GM18505 (cell line): ENCODE data around the gene NTRK2.

Experiments
- ATAC-seq: cut with Tn5 transposase; IDR thresholded peaks from one replicate; pipeline ENCODE4 v1.9.1; 2021; ENCODE audit not compliant: unreplicated experiment
- POLR2A ChIP-seq: IDR thresholded peaks from 4 replicates; pipeline ENCODE4 v1.6.1; 2011; ENCODE audit warnings: borderline replicate concordance; ENCODE audit not compliant: insufficient read depth, insufficient read length; ENCODE audit errors: extremely low read depth

Gene NTRK2

DNA sequence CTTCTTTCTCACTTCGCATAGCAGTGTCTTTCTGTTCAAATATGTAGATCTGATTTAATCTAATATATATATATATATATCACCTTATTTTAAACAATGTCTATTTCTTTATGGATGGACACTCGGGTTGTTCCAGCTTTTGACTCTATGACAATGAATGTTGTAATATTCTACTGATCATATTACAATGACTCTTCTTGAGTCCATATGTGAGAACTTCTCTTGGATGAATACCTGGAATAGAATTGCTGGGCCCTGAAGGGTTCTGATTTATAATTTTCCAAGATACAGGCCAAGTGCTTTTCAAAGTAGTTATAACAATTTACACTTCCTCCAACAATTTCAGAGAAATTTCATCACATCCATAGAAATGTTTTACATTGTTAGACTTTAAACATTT, 28.8 kb downstream of the NTRK2 start:
- no peak for TF ChIP-seq POLR2A

DNA sequence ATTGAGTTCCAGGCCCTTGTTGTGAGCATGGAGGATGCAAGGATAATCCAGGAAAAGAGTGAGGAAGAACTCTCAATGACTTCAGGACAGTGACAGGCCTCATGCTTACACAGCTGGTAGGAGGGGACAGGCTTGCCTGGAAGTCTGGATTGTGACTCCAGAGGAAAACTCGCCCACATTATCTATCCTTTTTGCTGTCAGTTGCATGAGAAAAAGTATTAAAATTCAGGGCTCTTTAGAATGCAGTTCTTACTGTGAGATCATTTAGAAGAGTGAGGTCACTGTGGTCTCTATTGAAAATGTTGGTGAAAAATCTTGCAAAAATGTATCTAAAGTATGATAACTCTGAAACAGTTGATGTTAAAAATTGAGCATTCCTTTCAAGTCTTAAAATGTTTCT, 30.5 kb downstream of the NTRK2 start:
- ATAC-seq = no peak
- TF ChIP-seq POLR2A = no peak

More for the DNA sequence above, 28.8 kb downstream of the NTRK2 start:
- no peak for ATAC-seq

DNA sequence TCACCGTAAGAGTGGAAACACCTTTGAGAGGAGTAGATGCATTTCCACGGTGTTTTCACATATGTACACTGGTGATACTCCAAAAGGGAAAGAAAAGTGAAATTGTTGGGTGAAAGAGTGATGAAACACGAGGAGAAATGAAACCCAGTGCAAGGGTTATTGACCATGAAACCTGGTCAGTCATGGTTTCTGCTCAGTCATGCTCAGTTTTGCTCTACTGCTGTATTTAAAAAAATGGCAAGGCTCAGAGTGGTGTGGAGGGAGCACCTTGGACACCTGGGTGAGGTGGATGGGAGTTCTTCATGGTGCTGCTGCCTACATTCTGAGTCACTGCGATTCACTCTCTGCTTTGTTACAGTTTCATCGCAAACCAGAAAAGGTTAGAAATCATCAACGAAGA, 32.3 kb downstream of the NTRK2 start:
- peak; percentile 27 for TF ChIP-seq POLR2A
- peak; percentile 73 for ATAC-seq

DNA sequence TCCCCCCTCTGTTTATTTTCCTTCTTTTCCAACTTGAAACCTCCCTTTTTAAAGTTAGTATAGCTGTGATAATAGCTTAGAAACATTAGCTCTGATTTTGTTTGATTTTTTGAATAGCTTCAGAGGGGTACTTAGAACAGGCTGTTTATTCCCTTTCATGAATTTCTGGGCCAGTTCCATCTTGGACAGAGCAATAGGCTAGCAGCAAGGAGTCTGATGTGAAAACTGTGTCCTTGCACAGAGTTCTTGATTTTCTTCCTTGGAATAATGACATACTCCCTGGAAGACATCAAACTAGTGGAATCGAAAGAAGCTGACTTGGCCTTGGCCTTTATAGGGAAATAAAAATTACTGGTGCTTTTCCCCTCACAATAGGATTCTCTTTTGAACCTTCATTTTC, 32.9 kb downstream of the NTRK2 start:
- no peak for TF ChIP-seq POLR2A
- ATAC-seq = no peak

DNA sequence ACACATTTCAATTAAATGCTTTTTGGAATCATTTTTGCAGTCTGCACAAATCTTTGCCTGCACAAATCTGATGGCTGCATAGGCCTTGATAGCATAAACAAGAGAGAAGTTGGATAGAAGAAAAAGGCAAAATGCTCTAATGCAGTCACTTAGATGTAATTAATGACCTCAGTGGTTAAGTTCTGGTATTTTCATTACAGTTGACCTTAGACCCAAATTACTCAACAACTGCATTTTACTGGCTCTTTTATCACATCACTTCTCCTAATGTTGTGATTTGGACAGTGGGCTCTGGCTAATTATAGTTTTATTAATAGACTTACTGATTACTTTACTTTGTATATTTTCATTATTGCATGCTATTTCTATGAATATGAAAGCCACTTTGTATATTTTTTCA, 34.3 kb downstream of the NTRK2 start:
- TF ChIP-seq POLR2A = no peak
- no peak for ATAC-seq

DNA sequence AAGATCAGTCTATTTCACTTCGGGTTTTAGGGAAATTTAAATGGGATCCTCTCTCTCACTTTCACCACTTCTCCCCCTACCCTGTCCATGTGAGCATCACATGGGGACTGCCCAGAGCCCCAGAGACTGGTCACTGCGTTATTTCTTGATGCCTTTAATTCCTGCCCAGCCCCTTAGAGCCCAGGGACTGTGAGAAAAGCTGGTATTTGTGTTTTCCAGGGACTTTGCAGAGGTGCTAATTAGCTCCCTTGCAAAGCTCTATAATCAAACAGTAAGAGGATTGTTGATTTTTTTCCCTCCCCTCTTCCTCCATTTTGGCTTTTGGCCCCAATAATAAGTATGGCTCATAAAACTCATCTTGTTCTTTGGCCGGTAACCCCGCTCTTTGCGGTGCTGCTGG, 35.6 kb downstream of the NTRK2 start:
- no peak for ATAC-seq
- TF ChIP-seq POLR2A = no peak

DNA sequence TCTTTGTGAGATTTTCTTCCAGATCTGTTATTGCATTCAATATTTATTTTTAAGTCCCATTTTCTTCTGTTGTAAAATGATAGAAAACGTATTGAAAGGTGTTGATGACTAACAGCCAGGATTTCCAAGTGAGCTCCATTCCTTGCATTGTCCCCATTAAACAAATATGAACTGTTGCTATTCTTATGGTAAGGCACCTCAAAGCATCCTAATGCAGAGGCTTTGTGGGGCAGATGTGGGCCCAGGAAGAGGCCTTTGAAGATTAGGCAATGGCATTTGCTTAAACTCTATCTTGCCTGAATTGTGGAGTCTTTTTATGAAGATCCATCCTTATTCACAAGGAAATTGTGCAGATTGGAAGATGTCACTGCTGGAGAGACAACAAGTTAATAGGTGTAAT, 38.9 kb downstream of the NTRK2 start:
- ATAC-seq = no peak
- no peak for TF ChIP-seq POLR2A

DNA sequence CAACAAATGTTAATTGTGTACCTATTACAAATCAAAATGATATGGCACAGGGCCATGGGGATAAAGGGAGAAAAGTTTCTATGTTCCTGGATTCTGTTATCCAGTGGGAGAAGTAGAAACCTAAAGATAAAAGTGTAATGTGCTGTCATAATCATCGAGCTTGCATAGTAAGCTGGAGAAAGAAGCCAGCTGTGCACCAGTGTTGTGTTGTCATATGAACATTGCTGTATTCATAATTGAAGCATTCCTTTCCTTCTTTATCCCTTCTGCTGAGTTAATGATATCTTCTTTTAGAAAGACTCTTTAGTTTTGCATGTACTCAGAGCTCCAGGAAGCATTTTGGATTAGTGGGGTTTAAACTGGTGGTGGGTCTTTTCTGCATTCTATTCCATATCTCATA, 39.5 kb downstream of the NTRK2 start:
- ATAC-seq = no peak

DNA sequence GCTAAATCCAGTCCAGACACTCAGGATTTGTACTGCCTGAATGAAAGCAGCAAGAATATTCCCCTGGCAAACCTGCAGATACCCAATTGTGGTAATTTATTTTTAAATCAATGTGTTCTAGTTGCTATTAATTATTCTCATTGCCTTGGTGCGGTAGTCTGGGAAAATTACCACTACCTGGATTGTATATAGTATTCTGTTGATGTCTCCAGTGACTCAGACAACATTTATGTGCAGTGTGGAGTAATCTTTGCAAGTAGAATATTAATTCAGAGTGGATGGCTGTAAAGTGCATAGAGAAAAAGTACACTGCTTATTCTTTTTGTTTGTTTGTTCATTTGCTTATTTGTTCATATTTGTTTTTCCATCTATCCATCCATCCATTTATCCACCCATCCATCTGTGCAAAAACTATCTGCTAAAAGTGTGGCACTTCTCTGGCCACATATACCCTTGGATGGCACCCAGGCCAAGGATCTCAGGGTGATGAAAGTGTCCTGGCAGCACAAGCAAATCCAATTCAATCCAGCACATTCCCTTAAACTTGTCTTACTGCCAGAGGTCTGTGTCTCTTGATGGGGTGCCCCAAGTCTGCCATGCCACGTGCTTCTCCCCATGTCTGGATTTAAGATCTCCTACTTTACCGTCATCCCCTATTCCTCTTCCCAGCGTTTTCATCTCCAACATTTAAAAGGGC, 41.3 kb downstream of the NTRK2 start:
- no peak for TF ChIP-seq POLR2A
- no peak for ATAC-seq

More for the DNA sequence above, 39.5 kb downstream of the NTRK2 start:
- TF ChIP-seq POLR2A = no peak

DNA sequence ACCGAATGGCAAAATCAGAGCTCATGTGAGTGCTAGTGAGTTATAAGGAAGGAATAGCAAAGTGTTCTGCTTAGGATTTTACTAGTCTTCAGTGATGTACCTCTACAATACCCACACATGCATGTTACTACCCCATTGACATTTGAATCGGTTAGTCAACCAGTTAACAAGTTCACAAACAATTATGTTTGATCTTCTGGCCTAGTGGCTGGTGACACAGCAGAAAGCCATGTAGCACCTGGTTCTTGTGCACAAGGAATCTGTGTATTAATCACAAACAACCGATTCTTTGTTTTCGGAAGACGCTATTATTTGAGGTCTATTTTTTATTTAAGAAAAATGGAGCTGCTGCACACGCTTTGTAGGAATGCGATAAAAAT, 41.9 kb downstream of the NTRK2 start:
- TF ChIP-seq POLR2A = no peak
- no peak for ATAC-seq

DNA sequence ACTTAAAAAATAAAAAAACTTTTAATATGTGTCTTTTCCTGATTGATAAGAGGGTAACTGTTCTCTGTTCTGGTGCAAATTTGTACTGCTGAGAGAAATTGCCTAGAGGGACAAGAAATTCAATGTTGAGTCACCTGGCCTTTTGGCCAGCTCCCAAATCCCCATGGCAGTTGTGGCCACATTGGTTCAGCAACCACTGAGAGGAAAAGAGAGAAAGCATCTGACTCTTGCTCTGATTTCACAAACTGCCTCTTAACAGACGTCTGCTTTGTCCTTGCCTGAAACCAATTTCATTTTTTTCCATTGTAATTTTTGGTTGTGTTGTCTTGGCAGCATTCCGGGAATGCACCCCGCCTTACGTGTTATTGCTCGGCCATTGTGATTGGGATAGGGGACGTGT, 42.4 kb downstream of the NTRK2 start:
- no peak for TF ChIP-seq POLR2A
- ATAC-seq = no peak

DNA sequence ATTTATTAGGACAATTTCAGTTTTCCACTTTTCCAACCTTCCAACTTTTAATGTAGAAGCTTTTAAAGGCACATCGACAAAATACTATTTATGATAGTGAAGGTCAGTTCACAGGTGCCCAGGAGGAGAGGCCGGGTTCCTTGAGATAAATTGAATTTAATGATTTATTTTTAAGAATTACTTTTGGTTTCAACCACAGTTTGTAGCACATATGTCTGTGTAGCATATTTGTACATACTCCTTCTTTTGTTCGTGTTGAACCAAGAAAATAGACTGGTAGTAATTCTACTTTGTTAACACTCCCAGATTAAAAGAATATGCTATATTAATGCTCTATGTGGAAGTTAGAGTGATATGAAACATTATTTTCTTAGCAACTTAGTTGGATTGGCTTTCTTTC, 46.7 kb downstream of the NTRK2 start:
- ATAC-seq = no peak
- no peak for TF ChIP-seq POLR2A

DNA sequence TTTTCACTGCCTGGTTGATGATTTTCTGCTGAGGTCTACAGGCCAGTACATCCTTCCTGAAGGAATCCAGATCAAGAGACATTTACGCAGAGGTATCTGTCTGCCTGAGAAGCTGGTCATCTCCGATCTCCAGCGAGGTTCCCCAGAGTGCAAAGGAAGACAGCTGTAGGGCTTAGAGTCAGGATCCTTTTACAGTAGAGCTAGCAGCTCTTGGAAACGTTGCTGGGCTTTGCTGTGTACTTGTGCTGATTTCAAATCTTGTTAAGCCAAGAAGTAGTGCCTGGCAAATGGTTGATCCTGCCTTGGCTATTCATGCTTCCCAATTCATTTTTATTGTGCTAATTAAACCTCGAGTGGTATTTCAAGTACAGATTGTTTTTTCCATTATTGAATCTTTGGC, 48.9 kb downstream of the NTRK2 start:
- no peak for ATAC-seq
- no peak for TF ChIP-seq POLR2A

DNA sequence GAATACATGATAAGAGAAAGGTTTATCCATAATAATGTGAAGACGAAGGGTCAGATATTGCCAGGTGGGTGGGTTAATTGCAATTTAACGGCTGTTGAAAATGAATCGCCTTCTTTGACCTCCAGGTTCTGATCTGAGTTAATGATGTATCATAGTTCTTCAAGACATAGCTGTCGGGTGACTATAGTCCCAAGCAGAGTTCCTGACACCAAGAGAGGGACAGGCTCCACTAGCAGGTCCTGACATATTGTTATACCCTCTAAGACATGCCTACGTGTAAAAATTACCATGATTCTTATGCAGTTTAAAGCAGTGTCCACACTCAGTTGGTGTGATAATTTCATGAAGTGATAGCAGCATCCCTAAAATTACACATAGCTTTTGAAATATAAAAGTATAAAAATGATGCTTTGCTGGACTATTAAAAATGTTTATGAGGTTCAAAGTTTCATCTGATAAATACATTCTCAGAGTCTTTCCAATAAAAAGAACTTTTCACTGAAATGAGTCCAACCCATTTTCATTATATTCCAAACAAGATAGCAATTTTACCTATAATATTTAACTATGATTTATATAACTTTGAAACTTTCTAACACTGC, 53.0 kb downstream of the NTRK2 start:
- ATAC-seq = no peak

More for the DNA sequence above, 53.0 kb downstream of the NTRK2 start:
- no peak for TF ChIP-seq POLR2A
